NOMO-1 treated with dmso at 0.1 percent for 144 hours (cell line): Measurements from ENCODE around the gene TTK.

ENCODE experiments used
- DNase-seq: peaks from one replicate; lab custom pipeline; 2025; ENCODE audit not compliant: unreplicated experiment; lab: John Stamatoyannopoulos, UW

The TTK gene

DNA sequence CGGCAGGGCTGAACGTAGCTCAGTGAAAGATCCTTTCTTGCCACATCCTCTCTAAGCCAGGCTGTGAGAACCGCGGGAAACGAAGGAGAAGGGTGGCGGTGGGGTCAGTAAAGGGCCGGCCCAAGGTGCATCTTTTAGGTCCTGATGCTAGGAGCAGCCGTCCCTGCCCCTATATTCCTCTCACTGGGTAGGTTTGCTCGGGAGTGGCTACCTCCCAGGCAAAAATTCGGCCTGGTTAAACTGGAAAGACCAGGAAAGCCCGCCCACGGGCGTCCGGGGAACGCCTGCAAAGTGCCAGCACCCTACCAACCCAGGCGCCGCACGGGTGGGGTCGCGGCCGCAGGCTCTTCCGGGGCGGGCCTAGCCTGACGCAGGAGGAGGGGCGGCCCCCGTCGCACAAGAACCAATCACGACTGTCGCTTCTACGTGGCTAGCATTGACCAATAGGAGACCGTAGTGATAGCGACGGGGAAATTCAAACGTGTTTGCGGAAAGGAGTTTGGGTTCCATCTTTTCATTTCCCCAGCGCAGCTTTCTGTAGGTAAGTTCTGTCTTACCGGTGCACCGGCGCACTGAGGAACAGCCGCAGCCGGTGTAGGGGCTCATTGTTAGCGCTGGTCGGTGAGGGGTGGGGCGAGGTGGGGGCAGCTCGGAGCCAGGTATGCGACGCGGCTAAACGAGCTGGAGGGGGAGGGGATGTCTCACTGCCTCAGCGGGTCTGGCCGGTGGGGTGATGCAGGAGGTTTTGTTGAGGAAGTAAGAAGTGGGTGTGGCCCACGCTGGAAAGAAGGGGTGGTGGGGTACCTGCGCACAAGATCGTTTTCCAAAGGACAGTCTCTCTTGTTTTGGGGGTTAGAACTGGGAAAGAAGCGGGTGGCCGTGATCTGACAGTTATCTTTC is at the start of gene TTK:
Gene TTK, plus strand, starts transcription at position 477 of the 900 bp plus-strand sequence. CDS start 1,195 bp downstream, outside the sequence.
- peak; percentile 95 for DNase-seq

DNA sequence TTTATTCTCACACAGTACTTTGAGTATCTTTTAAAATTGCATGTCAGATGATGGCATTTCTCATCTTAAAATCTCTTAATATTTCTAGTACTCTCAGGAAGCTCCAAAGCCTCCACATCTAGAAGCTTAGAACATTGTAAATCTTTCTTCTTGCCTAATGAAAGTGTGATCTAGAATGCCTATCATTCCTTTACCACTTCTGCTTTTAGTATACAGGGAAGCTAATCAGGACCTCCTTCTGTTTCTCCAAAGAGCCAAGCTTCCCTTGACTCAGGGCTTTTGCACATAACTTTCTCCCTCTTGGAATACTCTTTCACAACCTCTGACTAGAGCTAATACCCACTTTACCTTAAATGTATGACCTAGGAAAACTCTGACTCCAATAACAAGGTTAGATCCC is 49.6 kb upstream of the TTK start:
- DNase-seq = no peak

DNA sequence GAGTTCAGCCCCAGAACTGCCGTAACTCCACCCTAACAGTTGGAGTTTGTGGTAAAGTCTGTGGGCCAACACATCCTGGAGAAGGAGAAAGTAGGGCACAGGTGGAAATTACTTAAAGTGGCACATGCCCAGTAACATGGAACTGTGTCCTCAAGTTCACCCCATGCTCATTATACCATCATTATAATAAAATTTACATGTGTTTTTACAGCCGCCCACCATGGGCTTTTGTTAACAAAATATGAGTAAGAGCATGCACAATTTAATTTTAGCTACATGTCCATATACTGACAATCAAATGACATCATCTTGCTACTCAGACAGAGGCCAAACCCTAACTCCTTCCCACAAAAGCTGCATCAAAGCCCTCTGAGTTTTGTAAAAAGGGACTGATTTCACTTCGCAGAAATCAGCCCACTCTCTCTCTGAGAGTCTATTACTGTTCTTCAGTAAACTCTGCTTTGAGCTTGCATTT is 39.8 kb upstream of the TTK start:
- no peak for DNase-seq

DNA sequence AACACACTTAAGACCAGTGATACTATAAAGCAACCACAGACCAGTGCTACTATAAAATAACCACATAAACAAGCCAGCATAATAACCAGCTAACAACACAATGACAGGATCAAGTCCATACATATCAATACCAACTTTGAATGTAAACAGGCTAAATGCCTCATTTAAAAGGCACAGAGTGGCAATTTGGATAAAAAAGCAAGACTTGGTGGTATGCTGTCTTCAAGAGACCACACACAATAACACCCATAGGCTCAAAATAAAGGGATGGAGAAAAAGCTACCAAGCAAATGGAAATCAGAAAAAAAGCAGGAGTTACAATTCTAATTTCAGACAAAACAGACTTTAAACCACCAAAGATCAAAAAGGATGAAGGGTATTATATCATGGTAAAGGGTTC is 37.3 kb upstream of the TTK start:
- no peak for DNase-seq

DNA sequence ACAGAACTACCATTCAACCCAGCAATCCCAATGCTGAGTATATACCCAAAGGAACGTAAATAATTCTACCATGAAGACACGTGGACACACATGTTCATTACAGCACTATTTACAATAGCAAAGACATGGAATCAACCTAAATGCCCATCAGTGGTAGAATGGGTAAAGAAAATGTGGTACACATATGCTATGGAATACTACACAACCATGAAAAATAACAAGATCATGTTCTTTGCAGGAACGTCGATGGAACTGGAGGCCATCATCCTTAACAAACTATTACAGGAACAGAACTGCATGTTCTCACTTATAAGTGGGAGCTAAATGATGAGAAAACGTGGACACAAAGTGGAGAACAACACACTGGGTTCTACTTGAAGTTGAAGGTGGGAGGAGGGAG is 34.7 kb upstream of the TTK start:
- no peak for DNase-seq

DNA sequence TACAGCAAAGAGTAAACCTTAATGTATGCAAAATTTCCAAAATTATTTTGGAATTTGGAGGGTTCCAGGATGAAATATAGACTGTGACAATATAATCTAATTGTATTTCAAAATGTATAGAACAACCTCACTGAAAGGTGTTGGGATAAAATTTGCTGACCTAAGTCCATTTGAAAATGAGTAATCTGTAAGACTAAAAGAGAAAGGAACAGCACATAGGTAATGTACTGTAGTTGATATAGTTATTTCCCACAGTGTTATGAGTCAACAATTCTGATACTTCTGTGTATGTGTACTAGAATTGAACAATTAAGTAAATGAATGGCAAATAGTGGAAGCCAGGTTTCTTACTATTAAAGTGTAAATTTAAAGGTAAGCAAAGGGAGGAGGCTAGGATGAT is 33.3 kb upstream of the TTK start:
- no peak for DNase-seq

DNA sequence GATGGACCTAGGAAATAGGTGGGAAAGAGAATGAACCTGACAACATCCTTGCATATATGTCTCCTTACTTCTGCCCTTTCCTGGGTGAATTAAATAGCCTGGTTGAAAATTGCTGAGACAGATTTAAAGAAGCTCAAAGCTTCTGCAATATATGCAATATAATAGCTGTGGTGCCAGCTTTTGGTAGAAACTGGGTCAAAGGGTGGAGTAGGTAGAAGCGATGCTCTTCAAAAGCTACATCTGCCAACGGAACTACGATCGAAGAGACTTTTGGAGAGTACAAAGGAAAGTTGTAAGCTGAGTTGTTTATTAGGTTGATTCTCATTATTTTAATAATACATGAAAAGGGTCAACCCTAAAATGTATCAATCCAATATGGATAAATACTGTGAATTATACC is 22.8 kb upstream of the TTK start:
- DNase-seq = no peak

DNA sequence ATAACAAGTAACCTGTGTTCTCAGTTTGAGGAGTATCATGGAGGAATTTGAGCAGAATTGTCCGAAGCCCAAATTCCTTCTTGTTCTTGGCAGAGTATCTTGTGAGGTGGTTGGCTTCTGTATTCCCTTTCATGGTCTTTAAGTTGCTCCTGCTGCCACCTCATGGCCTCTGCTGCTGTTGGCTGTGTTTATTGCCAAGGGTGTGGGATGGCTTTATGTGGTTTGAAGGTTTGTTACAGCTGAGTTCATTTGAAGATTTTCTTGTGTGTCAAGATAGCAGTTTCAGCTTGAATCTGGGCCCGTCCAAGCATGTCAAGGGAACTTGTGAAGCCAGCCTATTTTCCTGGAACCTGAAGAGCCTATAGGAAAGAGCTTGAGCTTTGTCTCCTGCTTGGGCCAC is 20.2 kb upstream of the TTK start:
- no peak for DNase-seq

DNA sequence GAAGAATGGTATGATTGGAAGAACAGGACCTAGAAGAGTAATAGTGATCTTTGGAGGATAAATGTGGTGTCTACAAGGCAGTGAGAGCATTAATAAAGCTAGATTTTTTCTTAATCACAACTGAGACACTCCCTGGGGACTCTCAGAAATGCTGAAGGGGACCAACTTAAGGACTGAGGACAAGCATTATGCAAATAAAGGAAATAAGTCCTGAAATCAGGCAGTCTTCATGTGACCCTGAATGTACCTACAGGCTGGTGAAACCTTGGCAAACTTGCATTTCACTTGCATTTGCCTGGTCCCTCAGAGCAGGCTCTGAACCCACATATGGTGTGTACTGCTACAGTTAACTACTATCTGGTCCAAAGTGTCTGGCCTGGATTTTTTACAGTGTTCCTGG is 19.3 kb upstream of the TTK start:
- DNase-seq = no peak

DNA sequence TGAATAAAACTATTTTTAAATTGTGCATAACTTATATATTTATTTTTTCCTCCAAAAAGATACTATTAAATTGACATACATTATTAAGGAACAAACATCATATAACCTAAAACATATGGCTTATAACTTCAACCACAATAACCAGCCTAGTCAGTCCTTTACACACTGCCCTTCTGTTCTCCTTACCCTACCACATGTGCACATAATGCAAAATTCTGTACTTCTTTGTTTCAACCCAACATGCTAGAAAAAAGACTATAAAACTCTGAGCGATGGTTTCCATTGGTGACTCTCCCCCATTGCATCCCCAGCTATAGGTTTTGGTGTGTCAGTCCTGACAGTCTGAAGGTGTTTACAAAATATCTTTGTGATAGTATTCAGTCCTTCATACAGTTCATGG is 14.8 kb upstream of the TTK start:
- no peak for DNase-seq

DNA sequence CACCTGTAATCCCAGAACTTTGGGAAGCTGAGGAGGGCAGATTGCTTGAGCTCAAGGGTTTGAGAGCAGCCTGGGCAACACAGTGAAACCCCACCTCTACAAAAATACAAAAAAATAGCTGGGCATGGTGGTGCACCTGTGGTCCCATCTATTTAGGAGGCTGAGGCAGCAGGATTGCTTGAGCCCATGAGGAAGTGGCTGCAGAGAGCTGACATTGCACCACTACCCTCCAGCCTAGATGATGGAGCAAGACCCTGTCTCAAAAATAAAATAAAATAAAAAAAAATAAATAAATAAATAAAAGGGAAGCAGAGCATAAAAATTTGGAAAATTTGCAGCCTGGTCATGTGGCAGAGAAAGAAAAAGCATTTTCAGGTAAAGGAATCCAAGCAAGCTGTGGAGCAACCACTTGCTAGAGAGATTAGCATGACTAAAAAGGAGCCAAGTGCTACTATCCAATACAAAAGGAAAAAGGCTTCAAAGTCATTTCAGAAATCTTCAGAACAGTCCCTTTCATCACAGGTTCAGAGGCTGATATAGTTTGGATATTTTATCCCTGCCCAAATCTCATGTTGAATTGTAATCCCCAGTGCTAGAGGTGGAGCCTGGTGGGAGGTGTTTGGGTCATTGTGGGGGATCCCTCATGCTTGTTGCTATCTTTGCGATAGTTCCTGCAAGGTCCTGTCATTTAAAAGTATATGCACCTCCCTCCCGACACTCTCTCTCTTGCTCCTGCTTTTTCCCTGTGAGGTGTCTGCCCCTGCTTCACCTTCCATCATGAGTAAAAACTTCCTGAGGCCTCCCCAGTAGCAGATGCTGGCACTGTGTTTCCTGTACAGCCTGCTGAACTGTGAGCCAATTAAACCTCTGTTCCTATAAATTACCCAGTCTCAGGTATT is 11.2 kb upstream of the TTK start:
- DNase-seq = no peak

DNA sequence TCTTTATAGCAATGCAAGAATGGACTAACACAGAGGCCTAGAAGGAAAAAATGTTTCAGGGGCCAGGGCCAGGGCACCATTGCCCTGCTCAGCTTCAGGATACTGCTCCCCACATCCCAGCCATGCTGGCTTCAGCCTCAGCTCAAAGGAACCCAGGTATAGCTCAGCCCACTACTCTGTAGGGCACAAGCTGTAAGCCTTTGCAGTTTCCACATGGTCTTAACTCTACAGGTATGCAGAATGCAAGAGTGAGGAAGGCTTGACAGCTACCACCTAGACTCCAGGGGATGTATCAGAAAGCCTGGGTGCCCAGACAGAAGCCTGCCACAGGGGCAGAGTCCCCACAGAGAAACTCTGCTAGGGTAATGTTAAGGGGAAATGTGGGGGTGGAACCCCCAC is 10.5 kb upstream of the TTK start:
- no peak for DNase-seq

DNA sequence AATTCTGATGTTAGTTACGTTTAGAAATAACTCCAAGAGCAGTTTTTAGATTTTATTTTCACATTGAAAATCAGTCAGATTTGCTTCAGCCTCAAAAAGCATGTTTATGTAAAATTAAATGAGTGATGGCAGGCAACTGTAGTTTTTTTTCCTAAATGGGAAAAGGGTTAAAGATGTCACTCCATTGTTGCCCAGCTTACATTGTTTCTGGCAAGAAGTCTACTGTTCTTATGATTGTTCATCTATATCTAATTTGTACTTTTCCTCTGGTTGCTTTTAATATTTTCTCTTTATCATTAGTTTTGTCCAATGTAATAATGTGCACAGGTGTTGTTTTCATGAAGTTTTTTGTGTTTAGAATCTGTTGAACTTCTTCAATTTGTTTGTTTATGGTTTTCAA is 6.7 kb upstream of the TTK start:
- no peak for DNase-seq

DNA sequence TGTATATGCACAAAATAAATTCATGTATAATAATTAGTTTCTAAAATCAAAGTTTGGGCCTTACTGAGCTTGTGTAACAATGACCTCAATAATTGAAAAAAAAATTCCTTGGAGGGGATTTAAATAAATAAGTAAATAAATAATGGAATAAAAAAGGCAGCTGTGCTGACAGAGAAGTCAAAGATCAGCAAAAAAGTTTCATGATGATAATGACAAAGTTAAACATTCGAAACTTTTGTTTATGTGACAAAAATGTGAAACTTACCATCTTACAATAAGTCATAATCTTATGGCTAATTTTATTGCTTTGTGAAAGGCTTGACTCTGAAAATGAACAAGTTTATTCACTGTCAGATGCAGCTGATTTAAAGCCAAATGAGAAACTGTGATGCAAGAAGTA is 3.1 kb upstream of the TTK start:
- DNase-seq = no peak

DNA sequence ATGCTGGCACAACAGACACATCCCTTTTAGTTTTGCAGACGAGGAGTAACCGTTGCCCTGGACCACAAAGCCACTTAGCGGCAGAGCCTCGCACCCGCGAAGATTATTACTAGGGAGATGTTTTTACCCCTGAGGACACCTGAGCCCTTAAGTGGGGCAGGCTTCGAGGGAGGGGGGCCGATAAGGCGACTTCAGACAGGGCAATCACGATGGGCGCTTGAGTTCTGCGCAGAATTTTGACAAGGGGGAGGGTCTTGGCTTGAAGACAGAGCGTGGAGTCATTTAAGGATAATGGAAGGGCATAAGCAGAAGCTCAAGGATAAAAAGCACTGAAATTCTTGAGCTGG is 650 bp upstream of the TTK start:
- DNase-seq = no peak

DNA sequence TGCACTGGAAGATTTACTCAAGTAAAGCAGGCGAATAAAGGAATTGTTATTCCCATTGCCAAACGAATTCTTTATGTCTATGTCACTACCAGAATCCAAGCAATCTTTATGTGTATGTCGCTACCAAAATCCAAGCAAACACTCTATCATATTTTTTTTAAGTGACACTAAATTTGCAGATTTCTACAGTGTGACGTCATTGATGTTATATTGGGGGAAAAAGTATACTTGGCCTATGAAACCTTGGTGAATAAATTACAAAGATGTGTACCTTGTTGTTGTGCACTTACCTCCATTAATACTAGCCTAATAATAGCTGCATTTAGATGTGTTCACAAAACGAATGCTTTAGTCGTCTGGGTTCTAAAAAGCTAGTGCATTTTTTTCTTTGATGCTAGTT is 957 bp downstream of the TTK start:
- DNase-seq = no peak

DNA sequence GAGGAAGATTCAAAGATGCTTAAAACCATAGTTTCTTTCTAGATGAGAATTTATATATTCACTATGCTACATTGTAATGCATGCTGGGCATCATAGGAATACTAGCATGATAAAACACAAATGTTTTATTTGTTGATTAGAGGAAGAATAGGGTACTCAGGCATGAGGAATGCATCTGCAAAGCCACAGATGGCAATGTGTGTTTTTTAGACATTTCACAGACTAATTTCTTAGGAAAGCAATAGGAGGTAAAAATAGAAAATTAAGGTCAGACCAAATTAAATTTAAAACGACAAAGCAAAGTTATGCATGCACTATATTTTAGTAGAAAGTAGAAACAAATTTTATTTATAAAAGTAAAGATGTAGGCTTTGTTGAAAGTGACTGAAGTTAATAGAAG is 2.1 kb downstream of the TTK start:
- DNase-seq = no peak

DNA sequence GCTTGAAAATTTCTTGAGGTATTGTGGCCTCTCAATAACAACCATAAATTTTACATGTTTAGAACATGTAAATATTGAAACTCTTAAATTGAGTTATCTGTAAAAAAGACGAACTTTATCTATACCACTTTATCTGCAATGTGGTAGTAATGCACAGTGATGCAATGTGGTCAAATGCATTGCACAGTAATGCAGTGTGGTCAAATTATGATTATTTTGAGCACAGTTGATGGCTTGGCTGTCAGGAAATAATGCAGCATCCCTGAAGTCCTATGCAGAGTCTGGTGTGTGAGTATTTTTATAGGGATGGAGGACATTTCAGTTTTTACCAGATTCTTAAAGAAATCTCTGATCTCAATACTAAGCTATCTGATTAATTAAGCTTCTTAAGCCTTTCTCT is 5.1 kb downstream of the TTK start:
- no peak for DNase-seq

DNA sequence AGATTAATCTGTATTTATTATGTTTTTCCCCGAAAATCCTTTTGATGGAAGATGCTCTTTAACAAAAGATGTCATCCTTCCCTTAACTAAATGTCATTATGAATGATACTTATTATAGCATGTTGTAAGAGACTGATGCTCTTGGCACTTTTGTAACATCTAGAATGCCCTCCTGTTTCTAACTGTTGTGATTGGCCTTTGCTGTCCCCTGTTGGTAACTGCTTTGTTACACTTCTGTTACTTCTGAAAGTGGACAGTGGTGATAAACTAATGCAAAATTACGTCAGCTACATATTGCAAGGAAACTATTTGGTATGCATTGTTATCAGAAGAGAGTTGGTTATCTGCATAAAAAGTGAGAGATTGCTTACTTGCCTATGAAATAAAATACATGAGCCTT is 5.8 kb downstream of the TTK start:
- no peak for DNase-seq

DNA sequence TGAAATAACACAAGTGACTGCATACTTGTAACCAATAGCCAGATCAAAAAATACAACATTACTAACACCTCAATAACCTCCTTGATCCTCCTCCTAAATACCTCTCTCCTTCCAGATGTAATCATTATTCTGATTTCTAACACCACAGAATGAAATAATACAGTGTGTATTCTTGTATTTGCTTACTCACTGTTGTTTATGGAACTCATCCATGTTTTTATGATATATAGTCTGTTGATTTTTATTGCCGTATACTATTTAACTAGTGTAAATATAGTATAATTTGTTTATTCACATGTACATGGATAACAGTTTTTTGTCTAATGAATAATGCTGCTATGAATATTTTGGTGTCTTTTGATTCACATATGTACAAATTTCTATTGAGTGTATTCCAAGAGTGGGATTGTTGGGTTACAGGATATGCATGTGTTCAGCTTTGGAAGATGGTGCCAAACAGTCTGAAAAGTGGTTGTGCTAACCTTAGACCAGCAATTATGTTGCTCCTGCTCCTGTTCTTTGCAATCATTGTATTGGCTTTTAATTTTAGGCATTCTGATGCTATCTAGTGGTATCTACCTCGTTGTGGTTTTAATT is 11.5 kb downstream of the TTK start:
- no peak for DNase-seq

DNA sequence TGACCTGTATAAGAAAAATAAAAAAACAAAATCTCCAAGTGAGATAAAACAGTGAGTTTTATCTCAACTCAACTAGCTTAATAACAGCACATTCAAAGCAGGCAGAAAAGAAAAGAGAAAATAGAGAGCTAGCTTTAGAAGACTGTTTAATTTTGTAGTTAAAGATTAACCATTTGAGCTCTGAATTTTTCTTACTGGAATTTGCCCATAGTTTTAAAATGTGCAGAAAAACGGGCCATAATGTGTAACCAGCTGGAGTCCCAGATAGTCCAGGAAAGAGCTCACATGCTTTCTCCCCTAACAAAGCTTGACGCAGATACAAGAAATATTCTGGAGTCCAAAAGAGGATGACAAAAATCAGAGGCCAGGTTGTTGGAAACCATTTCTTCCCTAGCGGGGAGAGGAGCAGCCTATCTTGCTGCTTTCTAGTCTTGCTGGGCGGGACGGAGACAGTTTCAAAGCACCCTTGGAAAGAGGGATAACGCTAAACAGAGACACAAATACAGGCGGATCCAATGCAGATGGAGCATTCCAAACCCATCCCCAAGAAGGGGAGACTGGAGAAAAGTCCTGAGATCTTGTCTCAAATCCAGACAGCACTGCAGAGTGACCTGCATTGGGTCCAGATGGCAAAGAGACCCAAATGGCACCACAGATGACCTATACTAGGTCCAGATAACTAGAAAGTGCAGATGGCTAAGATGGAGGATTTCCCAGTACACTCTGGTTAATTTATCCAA is 16.1 kb downstream of the TTK start:
- DNase-seq = no peak
